SK-N-SH treated with all-trans-retinoic acid at 6 μM for 48 hours (cell line): ENCODE data around the gene TCF23.

ENCODE experiments used
- OSR1 ChIP-seq: fragments of 250-450 bp; sonication (Bioruptor Pico); IDR thresholded peaks from 2 replicates; pipeline ENCODE4 v1.8.0; 2022; ENCODE audit warnings: moderate library complexity, mild to moderate bottlenecking, inconsistent platforms
- POU6F1 ChIP-seq: fragments of 250-450 bp; sonication (Bioruptor Pico); IDR thresholded peaks from 2 replicates; pipeline ENCODE4 v1.8.0; 2021; ENCODE audit warnings: low read depth, mild to moderate bottlenecking, moderate library complexity, borderline replicate concordance
- TOX ChIP-seq: fragments of 250-450 bp; sonication (Bioruptor Pico); IDR thresholded peaks from 2 replicates; pipeline ENCODE4 v1.8.0; 2021; ENCODE audit warnings: mild to moderate bottlenecking, moderate library complexity, borderline replicate concordance
- ZFP30 ChIP-seq: fragments of 450-650 bp; formaldehyde crosslinking; IDR thresholded peaks from 2 replicates; pipeline ENCODE4 v1.5.0; 2022; ENCODE audit warnings: mild to moderate bottlenecking, moderate library complexity
- ZNF565 ChIP-seq: fragments of 450-650 bp; formaldehyde crosslinking; conservative IDR thresholded peaks from 2 replicates; pipeline ENCODE4 v1.5.0; 2020; ENCODE audit warnings: low read depth, mild to moderate bottlenecking, moderate library complexity
- TF ChIP-seq, protein P1 (sequence below): fragments of 250-450 bp; sonication (Bioruptor Pico); IDR thresholded peaks from 2 replicates; pipeline ENCODE4 v1.8.0; 2020; ENCODE audit warnings: mild to moderate bottlenecking, moderate library complexity, borderline replicate concordance
- TF ChIP-seq, protein P2 (sequence below): fragments of 250-450 bp; sonication (Bioruptor Pico); IDR thresholded peaks from 2 replicates; pipeline ENCODE4 v1.5.0; 2020; ENCODE audit warnings: mild to moderate bottlenecking, moderate library complexity

- TF ChIP-seq POU6F1 (CRISPR knock-in tag) (no peak), ZFP30 (CRISPR knock-in tag) (no peak), TOX (CRISPR knock-in tag) (no peak), ZNF565 (CRISPR knock-in tag) (no peak), OSR1 (CRISPR knock-in tag) (no peak)
- TF ChIP-seq, protein P1, sequence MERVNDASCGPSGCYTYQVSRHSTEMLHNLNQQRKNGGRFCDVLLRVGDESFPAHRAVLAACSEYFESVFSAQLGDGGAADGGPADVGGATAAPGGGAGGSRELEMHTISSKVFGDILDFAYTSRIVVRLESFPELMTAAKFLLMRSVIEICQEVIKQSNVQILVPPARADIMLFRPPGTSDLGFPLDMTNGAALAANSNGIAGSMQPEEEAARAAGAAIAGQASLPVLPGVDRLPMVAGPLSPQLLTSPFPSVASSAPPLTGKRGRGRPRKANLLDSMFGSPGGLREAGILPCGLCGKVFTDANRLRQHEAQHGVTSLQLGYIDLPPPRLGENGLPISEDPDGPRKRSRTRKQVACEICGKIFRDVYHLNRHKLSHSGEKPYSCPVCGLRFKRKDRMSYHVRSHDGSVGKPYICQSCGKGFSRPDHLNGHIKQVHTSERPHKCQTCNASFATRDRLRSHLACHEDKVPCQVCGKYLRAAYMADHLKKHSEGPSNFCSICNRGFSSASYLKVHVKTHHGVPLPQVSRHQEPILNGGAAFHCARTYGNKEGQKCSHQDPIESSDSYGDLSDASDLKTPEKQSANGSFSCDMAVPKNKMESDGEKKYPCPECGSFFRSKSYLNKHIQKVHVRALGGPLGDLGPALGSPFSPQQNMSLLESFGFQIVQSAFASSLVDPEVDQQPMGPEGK (CRISPR knock-in tag), result no peak
- TF ChIP-seq, protein P2, sequence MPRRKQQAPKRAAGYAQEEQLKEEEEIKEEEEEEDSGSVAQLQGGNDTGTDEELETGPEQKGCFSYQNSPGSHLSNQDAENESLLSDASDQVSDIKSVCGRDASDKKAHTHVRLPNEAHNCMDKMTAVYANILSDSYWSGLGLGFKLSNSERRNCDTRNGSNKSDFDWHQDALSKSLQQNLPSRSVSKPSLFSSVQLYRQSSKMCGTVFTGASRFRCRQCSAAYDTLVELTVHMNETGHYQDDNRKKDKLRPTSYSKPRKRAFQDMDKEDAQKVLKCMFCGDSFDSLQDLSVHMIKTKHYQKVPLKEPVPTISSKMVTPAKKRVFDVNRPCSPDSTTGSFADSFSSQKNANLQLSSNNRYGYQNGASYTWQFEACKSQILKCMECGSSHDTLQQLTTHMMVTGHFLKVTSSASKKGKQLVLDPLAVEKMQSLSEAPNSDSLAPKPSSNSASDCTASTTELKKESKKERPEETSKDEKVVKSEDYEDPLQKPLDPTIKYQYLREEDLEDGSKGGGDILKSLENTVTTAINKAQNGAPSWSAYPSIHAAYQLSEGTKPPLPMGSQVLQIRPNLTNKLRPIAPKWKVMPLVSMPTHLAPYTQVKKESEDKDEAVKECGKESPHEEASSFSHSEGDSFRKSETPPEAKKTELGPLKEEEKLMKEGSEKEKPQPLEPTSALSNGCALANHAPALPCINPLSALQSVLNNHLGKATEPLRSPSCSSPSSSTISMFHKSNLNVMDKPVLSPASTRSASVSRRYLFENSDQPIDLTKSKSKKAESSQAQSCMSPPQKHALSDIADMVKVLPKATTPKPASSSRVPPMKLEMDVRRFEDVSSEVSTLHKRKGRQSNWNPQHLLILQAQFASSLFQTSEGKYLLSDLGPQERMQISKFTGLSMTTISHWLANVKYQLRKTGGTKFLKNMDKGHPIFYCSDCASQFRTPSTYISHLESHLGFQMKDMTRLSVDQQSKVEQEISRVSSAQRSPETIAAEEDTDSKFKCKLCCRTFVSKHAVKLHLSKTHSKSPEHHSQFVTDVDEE (CRISPR knock-in tag), result no peak
Measured at GRCh38 chr2:27133195-27133875, 15.5 kb upstream of the TCF23 start.
